HepG2 (cell line): ENCODE results near the gene PPP1R3F. TPM values are rescaled to one million over a fixed set of nuclear protein-coding genes. Genes with fewer than 3 reads are reported as not detected.

Experiments
- HNRNPLL ChIP-seq: fragments of 200-400 bp; formaldehyde crosslinking; IDR thresholded peaks from 2 replicates; pipeline ENCODE4 v1.6.1; 2017; ENCODE audit warnings: mild to moderate bottlenecking, low read depth, low read length; ENCODE audit not compliant: poor library complexity, severe bottlenecking
- KDM3A ChIP-seq: IDR thresholded peaks from 2 replicates; pipeline ENCODE4 v1.6.1; 2018; ENCODE audit warnings: low read depth, missing compliant biosample characterization
- ZBTB7A ChIP-seq: sonication (generic); formaldehyde crosslinking; IDR thresholded peaks from 2 replicates; pipeline ENCODE4 v1.8.0; 2022; ENCODE audit warnings: mild to moderate bottlenecking, missing genetic modification reagents
- ZC3H4 ChIP-seq: sonication (generic); formaldehyde crosslinking; IDR thresholded peaks from 2 replicates; pipeline ENCODE4 v1.4.0; 2020; ENCODE audit warnings: missing genetic modification reagents, borderline replicate concordance
- polyA plus RNA-seq, 8 experiments: library from polyadenylated mRNA; depleted of rRNA in 3 of 8; stranded (reverse) in 7 of 8; unstranded in 1 of 8; fragments of >200 nt; fragmentation: Illumina TruSeq in 4 of 8; extraction: Trizol in 4 of 8; gene quantifications; 2 replicates each; pipeline versions ENCODE4 v1.2.1 to v1.2.3, GENCODE V29; 2011 to 2016; ENCODE audit warnings: low read depth in 4 of 8, missing spikeins in 1 of 8, mixed read lengths in 1 of 8; ENCODE audit not compliant: insufficient read depth in 1 of 8
- total RNA-seq, 5 experiments: library from RNA; depleted of rRNA; stranded (reverse); fragments of >200 nt; fragmentation: Illumina TruSeq; extraction: Trizol; gene quantifications; 2 replicates each; pipeline ENCODE4 v1.2.3, GENCODE V29; 2016; ENCODE audit warnings: low read depth in 1 of 5
- TF ChIP-seq, protein P1 (sequence below), 2 experiments: fragments of 450-650 bp in 1 of 2; sonication (generic) in 1 of 2; formaldehyde crosslinking in 1 of 2; IDR thresholded peaks; 2 replicates each; pipeline versions ENCODE4 v1.6.1 to v1.8.0; 2016 to 2022; ENCODE audit warnings: antibody characterized with exemption in 1 of 2, mild to moderate bottlenecking in 1 of 2, missing genetic modification reagents in 1 of 2
- TF ChIP-seq, protein P2 (sequence below): sonication (generic); formaldehyde crosslinking; IDR thresholded peaks from 2 replicates; pipeline ENCODE4 v1.4.0; 2020; ENCODE audit warnings: missing genetic modification reagents, borderline replicate concordance
- TF ChIP-seq, protein P3 (sequence below): sonication (generic); formaldehyde crosslinking; IDR thresholded peaks from 2 replicates; pipeline ENCODE4 v1.5.0; 2020; ENCODE audit warnings: mild to moderate bottlenecking, missing genetic modification reagents

PPP1R3F gene
- total and polyA plus RNA-seq, 2 of the 13 experiments (the other 11 are each of a cell fraction or from before 2014, with no cell fraction given): 0.82 to 0.84 TPM

DNA sequence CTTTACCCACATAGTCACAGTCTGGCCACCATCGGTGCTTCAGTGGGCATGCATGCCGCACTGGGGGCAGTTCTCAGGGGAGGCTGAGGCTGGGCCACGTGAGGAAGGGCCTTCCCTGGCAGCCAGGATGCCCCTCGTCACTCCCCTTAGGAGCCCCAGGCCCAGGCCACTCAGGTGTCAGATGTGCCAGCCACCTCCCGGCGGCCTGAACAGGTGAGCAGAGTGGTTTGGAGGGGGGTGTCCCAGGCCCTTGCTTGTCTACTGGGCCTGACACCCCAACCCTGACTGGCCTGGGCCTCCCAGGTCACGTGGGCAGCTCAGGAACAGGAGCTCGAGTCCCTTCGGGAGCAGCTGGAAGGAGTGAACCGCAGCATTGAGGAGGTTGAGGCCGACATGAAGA, 22.2 kb upstream of the PPP1R3F start (continued):
- TF ChIP-seq, protein P1, sequence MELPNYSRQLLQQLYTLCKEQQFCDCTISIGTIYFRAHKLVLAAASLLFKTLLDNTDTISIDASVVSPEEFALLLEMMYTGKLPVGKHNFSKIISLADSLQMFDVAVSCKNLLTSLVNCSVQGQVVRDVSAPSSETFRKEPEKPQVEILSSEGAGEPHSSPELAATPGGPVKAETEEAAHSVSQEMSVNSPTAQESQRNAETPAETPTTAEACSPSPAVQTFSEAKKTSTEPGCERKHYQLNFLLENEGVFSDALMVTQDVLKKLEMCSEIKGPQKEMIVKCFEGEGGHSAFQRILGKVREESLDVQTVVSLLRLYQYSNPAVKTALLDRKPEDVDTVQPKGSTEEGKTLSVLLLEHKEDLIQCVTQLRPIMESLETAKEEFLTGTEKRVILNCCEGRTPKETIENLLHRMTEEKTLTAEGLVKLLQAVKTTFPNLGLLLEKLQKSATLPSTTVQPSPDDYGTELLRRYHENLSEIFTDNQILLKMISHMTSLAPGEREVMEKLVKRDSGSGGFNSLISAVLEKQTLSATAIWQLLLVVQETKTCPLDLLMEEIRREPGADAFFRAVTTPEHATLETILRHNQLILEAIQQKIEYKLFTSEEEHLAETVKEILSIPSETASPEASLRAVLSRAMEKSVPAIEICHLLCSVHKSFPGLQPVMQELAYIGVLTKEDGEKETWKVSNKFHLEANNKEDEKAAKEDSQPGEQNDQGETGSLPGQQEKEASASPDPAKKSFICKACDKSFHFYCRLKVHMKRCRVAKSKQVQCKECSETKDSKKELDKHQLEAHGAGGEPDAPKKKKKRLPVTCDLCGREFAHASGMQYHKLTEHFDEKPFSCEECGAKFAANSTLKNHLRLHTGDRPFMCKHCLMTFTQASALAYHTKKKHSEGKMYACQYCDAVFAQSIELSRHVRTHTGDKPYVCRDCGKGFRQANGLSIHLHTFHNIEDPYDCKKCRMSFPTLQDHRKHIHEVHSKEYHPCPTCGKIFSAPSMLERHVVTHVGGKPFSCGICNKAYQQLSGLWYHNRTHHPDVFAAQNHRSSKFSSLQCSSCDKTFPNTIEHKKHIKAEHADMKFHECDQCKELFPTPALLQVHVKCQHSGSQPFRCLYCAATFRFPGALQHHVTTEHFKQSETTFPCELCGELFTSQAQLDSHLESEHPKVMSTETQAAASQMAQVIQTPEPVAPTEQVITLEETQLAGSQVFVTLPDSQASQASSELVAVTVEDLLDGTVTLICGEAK (IDR thresholded peaks at IDR 0.05): no peak
- TF ChIP-seq, protein P1 (CRISPR knock-in tag; IDR thresholded peaks at IDR 0.05): no peak
- TF ChIP-seq ZC3H4 (no peak), KDM3A (CRISPR knock-in tag) (no peak), ZBTB7A (no peak), HNRNPLL (no peak)
- TF ChIP-seq, protein P2, sequence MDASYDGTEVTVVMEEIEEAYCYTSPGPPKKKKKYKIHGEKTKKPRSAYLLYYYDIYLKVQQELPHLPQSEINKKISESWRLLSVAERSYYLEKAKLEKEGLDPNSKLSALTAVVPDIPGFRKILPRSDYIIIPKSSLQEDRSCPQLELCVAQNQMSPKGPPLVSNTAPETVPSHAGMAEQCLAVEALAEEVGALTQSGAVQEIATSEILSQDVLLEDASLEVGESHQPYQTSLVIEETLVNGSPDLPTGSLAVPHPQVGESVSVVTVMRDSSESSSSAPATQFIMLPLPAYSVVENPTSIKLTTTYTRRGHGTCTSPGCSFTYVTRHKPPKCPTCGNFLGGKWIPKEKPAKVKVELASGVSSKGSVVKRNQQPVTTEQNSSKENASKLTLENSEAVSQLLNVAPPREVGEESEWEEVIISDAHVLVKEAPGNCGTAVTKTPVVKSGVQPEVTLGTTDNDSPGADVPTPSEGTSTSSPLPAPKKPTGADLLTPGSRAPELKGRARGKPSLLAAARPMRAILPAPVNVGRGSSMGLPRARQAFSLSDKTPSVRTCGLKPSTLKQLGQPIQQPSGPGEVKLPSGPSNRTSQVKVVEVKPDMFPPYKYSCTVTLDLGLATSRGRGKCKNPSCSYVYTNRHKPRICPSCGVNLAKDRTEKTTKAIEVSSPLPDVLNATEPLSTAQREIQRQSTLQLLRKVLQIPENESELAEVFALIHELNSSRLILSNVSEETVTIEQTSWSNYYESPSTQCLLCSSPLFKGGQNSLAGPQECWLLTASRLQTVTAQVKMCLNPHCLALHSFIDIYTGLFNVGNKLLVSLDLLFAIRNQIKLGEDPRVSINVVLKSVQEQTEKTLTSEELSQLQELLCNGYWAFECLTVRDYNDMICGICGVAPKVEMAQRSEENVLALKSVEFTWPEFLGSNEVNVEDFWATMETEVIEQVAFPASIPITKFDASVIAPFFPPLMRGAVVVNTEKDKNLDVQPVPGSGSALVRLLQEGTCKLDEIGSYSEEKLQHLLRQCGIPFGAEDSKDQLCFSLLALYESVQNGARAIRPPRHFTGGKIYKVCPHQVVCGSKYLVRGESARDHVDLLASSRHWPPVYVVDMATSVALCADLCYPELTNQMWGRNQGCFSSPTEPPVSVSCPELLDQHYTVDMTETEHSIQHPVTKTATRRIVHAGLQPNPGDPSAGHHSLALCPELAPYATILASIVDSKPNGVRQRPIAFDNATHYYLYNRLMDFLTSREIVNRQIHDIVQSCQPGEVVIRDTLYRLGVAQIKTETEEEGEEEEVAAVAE (CRISPR knock-in tag): no peak
- TF ChIP-seq, protein P3, sequence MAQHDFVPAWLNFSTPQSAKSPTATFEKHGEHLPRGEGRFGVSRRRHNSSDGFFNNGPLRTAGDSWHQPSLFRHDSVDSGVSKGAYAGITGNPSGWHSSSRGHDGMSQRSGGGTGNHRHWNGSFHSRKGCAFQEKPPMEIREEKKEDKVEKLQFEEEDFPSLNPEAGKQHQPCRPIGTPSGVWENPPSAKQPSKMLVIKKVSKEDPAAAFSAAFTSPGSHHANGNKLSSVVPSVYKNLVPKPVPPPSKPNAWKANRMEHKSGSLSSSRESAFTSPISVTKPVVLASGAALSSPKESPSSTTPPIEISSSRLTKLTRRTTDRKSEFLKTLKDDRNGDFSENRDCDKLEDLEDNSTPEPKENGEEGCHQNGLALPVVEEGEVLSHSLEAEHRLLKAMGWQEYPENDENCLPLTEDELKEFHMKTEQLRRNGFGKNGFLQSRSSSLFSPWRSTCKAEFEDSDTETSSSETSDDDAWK (CRISPR knock-in tag): no peak
- TF ChIP-seq, all 625 proteins: peak for 0
